HTR-8/SVneo (cell line): ENCODE data around the gene ZNF138.

ENCODE experiments used
- DNase-seq: peaks from one replicate; pipeline ENCODE4 v3.0.0; 2011; ENCODE audit warnings: low spot score, mixed read lengths; ENCODE audit not compliant: insufficient read length
- FAIRE-seq: peaks from 2 replicates; lab custom pipeline; 2011; peaks lifted over from hg19 to GRCh38; lab: Jason Lieb, UNC

The ZNF138 gene

GRCh38 chr7:64874114-64874513 is 79.9 kb downstream of the ZNF138 start:
- no peak for FAIRE-seq
- DNase-seq, result no peak

GRCh38 chr7:64874562-64875250 is 80.5 kb downstream of the ZNF138 start:
- DNase-seq (no peak), FAIRE-seq (no peak)

DNA sequence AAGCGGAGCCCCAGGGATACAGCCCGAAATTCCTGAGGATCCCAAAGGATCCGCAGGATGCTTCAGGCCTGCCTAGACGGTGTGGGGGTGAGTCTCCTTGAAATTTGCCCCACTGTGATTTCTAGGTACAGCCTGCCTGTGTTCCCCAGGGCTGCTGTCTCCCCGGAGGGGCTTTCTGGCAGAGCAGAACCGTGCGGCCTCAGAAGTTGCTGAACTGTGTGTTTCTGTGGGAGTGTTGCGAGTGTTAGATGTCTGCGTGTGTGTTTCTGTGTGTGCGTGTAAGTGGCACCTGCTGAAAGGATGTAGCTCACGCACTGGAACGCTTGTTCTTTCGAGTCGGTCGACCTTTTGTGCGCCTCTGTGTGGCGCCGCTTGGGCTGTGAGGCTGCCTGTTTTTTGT is 81.0 kb downstream of the ZNF138 start:
- no peak for DNase-seq
- no peak for FAIRE-seq

DNA sequence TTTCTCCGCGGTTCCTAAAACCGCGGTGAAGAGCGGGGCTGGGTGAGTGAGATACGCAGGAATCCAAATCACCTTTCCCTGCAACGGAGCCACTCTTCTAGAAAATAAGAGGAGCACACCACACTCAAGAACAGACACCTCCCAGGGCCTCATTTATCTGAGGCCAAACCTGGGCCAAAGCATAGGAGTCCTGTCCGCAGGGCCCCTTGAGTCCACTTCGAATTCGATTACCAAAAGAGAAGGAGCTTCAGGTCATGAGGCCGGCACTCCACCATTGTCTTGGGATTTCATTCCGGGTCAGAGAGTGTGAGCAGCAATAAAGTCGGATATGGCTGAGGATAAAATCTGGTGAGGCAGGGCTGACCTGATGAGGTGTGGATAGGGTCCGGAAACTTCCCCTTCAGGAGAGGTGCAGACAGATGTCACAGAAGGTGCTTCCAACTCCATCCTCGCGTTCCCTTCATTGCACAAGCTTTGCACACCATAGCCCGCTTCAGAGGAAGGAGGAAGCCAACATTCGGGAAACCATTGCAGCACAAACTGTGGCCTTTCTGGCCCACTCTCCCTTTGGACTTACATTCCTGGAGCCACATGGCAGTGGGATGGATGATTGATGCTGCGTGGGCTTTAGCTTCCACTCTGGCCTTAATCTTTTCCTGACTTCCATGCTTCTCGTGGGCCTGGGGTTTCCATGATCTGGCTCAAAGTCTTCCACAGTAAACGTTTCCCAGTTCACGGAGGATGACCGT is 81.6 kb downstream of the ZNF138 start:
- no peak for DNase-seq
- FAIRE-seq, result no peak

DNA sequence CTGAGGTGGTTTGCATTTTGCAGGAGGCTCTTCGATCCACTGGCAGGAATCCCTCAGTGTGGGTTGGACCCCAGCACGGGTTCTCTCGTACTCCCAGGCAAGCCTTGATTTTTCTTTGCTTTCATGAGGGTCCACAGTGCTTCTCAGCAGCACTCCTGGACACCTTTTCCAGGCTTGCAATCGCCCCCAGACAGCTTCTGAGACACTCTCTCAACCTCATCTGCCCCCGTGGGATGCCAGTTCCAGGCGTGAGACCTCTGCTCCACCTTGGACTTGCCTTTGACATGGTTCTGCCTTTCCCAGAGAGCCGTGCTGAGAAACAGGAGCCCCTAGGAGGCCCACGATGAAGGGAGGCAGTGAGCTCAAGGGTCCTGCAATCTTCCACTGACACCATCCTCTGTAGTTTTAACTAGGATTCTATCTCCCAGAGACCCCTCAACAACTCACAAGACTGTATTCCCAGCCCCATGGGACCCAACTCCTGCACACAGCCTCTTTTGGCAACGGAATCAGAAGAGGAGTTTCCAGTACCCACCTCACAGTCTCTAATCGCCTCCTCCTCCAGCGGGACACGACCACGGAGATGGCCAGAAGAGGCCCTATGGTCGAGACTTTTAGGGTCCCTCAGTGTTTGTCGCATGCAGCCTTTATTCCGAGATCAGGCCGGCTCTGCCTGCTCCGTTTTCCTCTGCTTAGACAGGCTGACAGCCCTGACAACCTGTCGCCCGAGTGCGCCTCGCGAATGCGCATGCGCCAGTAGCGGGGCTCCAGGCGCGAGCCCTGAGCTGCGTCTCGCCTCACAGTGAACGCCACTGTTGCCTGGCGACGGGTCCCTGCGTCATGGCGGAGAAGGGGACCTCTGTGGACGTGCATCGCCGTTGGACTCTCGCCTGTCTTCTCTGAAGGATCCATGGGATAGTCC is 82.8 kb downstream of the ZNF138 start:
- FAIRE-seq (no peak), DNase-seq (no peak)

- FAIRE-seq, result no peak
- no peak for DNase-seq
Measured at GRCh38 chr7:64877714-64878610, 83.7 kb downstream of the ZNF138 start.

DNA sequence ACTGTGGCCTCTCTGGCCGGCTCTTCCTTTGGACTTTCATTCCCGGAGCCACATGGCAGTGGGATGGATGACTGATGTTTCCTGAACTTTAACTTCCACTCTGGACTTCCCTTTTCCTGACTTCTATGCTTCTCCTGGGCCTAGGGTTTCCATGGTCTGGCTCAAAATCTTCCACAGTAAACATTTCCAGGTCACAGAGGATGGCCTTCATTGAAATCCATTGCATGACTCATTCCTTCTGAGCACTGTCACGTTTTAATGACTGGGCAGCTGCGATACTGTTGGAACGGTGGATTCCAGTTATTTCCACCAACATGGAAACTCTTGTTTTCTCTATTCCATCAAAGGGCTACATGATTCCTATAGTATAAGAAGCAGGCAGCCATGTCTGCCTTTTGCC is 84.5 kb downstream of the ZNF138 start:
- FAIRE-seq, result no peak
- DNase-seq, result no peak

- no peak for DNase-seq
- no peak for FAIRE-seq
Measured at GRCh38 chr7:64879086-64879730, 85.0 kb downstream of the ZNF138 start.

GRCh38 chr7:64879800-64880199 is 85.6 kb downstream of the ZNF138 start:
- FAIRE-seq, result no peak
- no peak for DNase-seq

GRCh38 chr7:64880322-64881297 is 86.4 kb downstream of the ZNF138 start:
- FAIRE-seq, result no peak
- DNase-seq, result no peak

DNA sequence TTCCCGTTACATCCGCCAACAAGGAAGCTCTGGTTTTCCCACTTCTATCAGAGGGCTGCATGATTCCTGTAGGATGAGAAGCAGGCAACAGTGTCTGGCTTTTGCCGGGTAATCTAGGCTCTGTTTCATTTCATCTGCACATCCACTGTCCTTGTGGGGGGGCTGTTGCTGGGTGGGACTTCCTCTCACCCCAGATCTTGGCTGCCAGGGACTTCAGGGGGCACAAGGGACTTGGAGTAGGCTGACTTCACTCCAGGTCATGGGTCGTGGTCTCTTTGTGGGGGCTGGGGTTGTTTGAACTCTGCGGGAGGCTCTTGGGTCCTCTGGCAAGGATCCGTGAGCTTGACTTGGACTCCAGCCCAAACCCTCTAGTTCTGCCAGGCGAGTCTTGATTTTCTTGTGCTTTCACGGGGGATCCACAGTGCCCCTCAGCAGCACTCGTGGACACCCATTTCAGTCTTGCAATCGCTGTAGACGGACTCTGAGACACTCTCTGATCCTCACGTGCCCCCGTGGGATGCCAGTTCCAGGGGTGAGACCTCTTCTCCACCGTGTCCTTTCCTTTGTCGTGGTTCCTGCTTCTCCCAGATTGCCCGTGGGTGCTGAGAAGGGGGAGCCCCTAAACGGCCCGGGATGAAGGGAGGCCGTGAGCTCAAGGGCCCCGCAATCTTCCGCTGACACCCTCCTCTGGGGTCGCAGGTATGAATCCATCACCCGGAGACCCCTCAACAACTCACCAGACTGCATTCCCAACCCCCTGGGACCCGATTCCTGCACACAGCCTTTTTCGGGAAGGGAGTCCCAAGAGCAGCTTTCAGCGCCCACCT is 87.4 kb downstream of the ZNF138 start:
- FAIRE-seq, result no peak
- no peak for DNase-seq

DNA sequence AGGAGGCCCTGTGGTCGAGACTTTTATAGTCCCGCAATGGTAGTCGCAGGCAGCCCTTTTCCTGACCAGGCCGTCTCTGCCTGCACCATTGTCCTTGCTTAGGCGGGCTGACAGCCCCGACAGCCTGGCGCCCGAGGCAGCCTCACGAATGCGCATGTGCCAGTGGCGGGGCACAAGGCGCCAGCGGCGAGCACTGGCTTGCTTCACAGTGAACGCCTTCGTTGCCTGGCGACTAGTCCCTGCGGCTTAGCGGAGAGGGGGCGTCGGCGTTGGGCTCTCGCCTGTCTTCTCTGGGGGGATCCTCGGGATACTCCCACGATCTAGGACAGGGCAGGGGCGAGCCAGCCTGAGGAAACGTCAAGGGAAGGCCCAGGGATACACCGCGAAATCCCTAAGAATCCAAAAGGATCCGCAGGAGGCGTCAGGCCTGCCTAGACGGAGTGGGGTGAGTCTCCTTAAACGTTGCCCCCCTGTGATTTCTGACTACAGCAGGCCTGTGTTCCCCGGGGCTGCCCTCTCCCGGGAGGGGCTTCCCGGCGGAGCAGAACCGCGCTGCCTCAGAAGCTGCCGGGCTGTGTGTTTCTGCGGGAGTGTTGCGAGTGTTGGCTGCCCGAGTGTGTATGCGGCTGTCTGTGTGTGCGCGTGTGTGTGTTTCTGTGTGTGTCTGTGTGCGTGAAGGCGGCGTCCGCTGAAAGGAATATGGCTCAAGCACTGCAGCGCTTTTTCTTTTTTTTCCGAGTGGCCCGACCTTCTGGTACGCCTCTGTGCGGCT is 88.3 kb downstream of the ZNF138 start:
- DNase-seq (no peak), FAIRE-seq (no peak)
